GM21528 (cell line): Measurements from ENCODE around the gene NTF3.
"Not testable (repeated sequence)": the region's sequence is repeated elsewhere in the genome, so short reads cannot be mapped to it uniquely, and the experiment has no call there.

ENCODE experiments used
- ATAC-seq: cut with Tn5 transposase; IDR thresholded peaks from one replicate; pipeline ENCODE4 v1.9.1; 2021; ENCODE audit warnings: mild to moderate bottlenecking, moderate library complexity; ENCODE audit not compliant: unreplicated experiment, low FRiP score

NTF3 gene

DNA sequence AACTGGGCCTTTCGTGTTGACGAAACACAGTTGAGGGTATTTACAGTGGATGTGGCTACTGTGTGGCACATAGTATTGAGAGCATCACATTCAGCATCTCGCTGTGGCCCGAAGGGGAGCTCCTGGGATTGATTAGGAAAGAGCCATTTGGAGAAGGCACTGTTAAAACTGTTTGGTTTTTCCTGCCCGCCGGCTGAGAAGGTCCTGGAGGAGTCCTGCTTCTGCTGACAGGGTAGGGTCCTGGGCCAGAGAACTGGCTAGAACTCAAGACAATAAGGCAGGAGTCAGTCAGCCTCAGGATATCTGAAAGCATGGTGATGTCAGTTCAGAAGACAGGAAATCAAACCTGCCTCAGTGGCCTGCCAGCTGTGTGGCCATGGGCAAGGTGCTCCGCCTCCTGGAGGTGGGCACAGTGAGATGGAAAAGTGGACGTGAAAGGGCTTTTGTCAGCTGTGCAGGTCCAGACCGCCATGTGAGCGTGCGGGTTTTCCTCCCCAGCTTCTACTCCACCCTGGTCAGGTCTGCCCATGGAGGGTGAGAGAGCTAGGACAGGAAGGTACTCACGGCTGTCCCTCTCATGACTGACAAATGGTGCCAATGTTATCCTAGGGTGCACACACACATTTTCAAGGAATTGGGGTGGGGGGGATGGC, 92.3 kb downstream of the NTF3 start:
- ATAC-seq = no peak

DNA sequence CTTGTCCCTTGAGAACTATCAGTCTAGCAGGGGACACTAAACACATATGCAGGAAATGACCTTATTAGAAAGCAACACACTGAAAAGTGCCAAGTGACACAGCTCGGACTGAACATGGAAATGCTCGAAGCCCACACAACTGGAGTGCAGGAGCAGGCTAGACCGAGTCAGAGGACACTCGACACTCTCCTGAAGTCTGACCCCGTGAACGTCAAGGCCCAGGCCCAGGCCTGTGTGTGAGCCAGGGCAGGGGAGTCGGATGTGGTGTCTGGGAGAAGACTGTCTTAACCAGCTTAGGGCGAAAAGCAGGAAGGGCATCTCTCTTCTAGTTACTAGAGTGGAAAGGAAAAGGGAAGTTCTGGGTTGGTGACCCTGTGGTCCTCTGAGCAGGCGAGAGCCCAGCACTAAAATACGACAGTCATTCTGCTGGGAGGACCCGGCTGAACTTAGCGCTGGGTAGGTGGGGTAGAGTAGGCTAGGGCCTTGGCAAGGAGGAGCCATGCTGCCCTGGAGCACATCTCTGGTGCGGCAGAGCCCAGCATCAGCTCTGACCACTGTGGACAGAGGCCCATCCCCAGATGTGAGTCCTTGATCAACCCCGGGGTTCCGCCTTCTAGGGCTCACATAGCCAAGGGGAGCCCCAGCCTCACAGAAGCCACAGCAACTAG, 93.0 kb downstream of the NTF3 start:
- ATAC-seq = no peak

DNA sequence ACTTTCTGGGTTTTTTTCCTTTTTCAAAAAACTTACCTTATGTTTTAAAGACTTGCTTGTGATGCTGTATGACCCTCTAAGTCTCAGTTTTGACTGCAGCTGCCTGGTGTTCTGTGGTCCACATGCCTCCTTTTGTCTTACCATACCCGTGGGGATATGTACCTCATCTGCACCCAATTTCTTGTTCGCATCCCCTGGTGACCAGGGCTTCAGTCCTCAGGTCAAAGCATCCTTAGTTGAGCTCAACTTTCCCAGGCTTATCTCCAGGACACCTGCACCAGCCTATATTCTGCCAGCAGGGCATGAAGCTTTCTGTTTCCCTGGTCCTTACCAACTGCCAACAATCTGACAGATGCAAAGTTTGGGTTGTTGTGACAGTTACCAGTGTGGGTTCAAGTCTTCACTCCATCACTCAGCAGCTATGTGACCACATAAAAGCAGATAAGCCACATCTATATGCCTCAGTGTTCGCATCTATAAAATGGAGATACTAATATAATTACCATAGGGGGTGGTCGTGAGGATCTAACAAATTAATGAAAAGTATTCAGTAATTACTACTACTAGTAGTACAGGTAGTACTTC, 94.0 kb downstream of the NTF3 start:
- no peak for ATAC-seq

DNA sequence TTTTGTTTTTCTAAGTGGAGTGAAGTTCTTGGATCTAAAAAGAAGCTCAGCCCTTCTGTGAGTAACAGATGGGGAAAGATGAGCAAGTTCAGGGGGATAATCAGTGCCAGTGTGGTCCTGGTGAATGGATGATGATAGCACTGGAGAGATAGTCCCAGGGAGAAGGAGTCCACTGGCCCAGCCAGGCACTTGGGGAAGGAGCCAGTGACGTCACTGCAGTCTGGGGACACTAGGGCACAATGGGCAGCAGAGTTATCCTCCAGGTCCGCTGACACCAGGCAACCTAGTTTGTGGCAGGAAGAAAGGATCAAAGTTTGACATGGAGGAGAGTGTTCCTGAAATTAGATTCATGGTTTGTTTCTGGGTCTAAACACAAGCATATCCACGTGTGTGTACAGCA, 101.5 kb downstream of the NTF3 start:
- ATAC-seq = no peak

DNA sequence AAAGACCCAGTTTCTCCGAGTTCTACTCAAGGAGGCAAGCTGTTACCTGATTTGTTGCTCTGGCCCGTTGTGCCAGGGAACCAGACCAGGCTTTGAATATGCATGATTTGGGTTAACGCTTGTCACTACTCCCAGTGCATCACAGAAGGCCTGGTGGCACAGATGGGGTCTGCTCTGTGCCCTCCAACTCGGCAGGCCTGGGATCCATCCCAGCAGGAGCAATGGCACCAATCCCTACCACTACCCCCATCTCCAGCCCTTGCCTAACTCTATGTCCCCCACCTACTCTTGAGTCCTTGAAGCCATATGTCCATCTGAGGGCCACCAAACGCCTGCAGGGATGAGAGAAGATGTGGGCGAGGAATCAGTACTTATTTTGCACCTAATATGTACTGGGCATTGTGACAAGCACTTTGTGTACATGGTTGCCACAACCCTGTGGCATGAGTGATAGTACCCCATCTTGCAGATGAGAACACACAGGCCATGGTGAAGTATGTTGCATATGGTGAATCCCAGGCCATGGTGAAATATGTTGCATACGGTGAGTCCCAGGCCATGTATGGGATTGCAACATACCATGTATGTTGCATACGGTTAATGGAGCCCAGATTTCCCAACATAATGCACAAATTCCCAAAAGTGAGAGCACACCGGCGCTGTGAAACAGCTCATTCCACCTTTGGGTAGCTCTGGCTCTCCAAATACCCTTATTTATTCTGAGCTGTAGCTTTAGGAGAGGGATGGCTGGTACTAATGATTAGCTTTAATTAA, 102.7 kb downstream of the NTF3 start:
- no peak for ATAC-seq

DNA sequence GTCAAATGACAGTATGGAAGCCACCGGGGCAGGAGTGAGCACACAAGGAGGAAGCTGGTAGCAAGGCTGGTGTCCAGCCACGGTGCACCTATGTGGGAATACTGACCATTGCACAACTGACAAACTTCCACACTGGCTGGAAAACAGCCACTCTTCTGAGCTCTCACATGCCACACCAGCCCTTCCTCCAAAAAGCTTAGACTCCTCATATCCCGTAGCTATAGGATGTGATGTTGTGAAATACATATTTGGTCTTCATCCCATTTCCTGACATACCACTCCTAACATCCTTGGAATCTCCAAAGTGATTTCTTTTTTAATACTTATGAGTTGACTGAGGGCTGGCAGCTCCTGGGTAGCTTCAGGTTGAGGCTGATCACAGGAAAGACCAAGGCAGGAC, 103.6 kb downstream of the NTF3 start:
- ATAC-seq = no peak

DNA sequence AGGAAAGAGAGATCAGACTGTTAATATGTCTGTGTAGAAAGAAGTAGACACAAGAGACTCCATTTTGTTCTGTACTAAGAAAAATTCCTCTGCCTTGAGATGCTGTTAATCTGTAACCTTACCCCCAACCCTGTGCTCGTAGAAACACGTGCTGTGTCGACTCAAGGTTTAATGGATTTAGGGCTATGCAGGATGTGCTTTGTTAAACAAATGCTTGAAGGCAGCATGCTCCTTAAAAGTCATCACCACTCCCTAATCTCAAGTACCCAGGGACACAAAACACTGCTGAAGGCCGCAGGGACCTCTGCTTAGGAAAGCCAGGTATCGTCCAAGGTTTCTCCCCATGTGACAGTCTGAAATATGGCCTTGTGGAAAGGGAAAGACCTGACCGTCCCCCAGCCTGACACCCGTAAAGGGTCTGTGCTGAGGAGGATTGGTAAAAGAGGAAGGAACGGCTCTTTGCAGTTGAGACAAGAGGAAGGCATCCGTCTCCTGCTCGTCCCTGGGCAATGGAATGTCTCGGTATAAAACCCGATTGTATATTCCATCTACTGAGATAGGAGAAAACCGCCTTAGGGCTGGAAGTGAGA, 105.2 kb downstream of the NTF3 start:
- ATAC-seq = not testable (repeated sequence)

DNA sequence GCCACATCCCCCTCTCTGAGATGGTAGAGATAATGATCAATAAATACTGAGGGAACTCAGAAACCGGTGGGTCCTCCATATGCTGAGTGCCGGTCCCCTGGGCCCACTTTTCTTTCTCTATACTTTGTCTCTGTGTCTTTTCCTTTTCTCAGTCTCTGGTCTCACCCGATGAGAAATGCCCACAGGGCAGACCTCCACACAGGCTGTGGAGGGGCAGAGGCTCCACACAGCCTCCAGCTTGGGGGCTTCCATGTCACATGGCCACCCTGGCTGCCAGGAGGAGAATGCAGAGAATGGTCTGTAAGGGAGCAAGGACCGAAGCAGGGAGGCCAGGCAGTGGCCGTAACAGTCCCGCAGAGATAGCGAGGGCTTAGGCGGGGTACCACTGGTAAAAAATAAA, 105.9 kb downstream of the NTF3 start:
- no peak for ATAC-seq
